H9 (cell line): ENCODE results near the gene PNMA6F. TPM values are rescaled to one million over a fixed set of nuclear protein-coding genes. Genes with fewer than 3 reads are reported as not detected.
A peak's percentile ranks its signal among the peaks of the same experiment; 100 is the strongest.

Experiments used
- DNase-seq: peaks from one replicate; pipeline ENCODE4 v3.0.0-alpha.2; 2017
- H2AFZ ChIP-seq: one replicate; pipeline ENCODE4 v1.6.1; 2013; ENCODE audit warnings: mild to moderate bottlenecking, low read length, control low read depth, moderate library complexity
- H2AK5ac ChIP-seq: 2 replicates; pipeline ENCODE4 v1.6.1; 2013; ENCODE audit warnings: low read length, control low read depth, mixed read lengths; ENCODE audit not compliant: insufficient read length
- H2BK120ac ChIP-seq: one replicate; pipeline ENCODE4 v1.6.1; 2013; ENCODE audit warnings: low read depth, mild to moderate bottlenecking, low read length, control low read depth, inconsistent platforms; ENCODE audit not compliant: poor library complexity, severe bottlenecking
- H2BK12ac ChIP-seq: 2 replicates; pipeline ENCODE4 v1.6.1; 2013; ENCODE audit warnings: low read length, control low read depth, mixed read lengths, low read depth; ENCODE audit not compliant: insufficient read length
- H2BK15ac ChIP-seq: 2 replicates; pipeline ENCODE4 v1.6.1; 2013; ENCODE audit warnings: low read depth, low read length, control low read depth
- H2BK20ac ChIP-seq: one replicate; pipeline ENCODE4 v1.6.1; 2013; ENCODE audit warnings: low read depth, mild to moderate bottlenecking, low read length, control low read depth, inconsistent platforms; ENCODE audit not compliant: poor library complexity, severe bottlenecking
- H2BK5ac ChIP-seq: 2 replicates; pipeline ENCODE4 v1.6.1; 2013; ENCODE audit warnings: low read length, control low read depth, mixed read lengths; ENCODE audit not compliant: insufficient read length
- H3K14ac ChIP-seq: 2 replicates; pipeline ENCODE4 v1.6.1; 2013; ENCODE audit warnings: low read length, control low read depth; ENCODE audit not compliant: insufficient read depth
- H3K18ac ChIP-seq: 2 replicates; pipeline ENCODE4 v1.6.1; 2013; ENCODE audit warnings: low read depth, mild to moderate bottlenecking, mixed read lengths, low read length, control low read depth; ENCODE audit not compliant: insufficient read length
- H3K23ac ChIP-seq: 2 replicates; pipeline ENCODE4 v1.6.1; 2013; ENCODE audit warnings: low read length, control low read depth, mixed read lengths, low read depth; ENCODE audit not compliant: insufficient read length
- H3K23me2 ChIP-seq: 2 replicates; pipeline ENCODE4 v1.6.1; 2013; ENCODE audit warnings: low read depth, mild to moderate bottlenecking, mixed read lengths, low read length, control low read depth; ENCODE audit not compliant: insufficient read length, poor library complexity, severe bottlenecking
- H3K27ac ChIP-seq: 2 replicates; pipeline ENCODE4 v1.5.1; 2013; ENCODE audit warnings: low read length, control low read depth, mixed read lengths, low read depth; ENCODE audit not compliant: insufficient read length
- H3K27me3 ChIP-seq: 2 replicates; pipeline ENCODE4 v1.6.1; 2013; ENCODE audit warnings: low read length, control low read depth, inconsistent platforms; ENCODE audit not compliant: insufficient read depth
- H3K4ac ChIP-seq: 2 replicates; pipeline ENCODE4 v1.6.1; 2013; ENCODE audit warnings: low read depth, mild to moderate bottlenecking, control low read depth, inconsistent platforms, low read length, moderate library complexity
- H3K4me1 ChIP-seq: 2 replicates; pipeline ENCODE4 v1.6.1; 2013; ENCODE audit warnings: low read length, control low read depth, inconsistent platforms; ENCODE audit not compliant: insufficient read depth
- H3K4me2 ChIP-seq: 2 replicates; pipeline ENCODE4 v1.6.1; 2013; ENCODE audit warnings: low read length, control low read depth, mixed read lengths; ENCODE audit not compliant: insufficient read length, insufficient read depth
- H3K56ac ChIP-seq: 2 replicates; pipeline ENCODE4 v1.6.1; 2013; ENCODE audit warnings: low read depth, mild to moderate bottlenecking, mixed read lengths, low read length, control low read depth; ENCODE audit not compliant: insufficient read length
- H3K79me1 ChIP-seq: 2 replicates; pipeline ENCODE4 v1.6.1; 2013; ENCODE audit warnings: low read depth, mild to moderate bottlenecking, moderate library complexity, low read length, control low read depth, inconsistent platforms; ENCODE audit not compliant: insufficient read depth, poor library complexity, severe bottlenecking
- H3K79me2 ChIP-seq: 2 replicates; pipeline ENCODE4 v1.6.1; 2013; ENCODE audit warnings: low read length, control low read depth, inconsistent platforms; ENCODE audit not compliant: insufficient read depth
- H3K9ac ChIP-seq: 2 replicates; pipeline ENCODE4 v1.6.1; 2013; ENCODE audit warnings: low read length, control low read depth, mixed read lengths; ENCODE audit not compliant: insufficient read length; ENCODE audit errors: extremely low read depth
- H3K9me3 ChIP-seq: one replicate; pipeline ENCODE4 v1.6.1; 2013; ENCODE audit warnings: low read depth, low read length, inconsistent platforms; ENCODE audit not compliant: control insufficient read depth
- H3T11ph ChIP-seq: one replicate; pipeline ENCODE4 v1.6.1; 2013; ENCODE audit warnings: mild to moderate bottlenecking, low read length, control low read depth, inconsistent platforms
- H4K20me1 ChIP-seq: one replicate; pipeline ENCODE4 v1.6.1; 2013; ENCODE audit not compliant: control insufficient read depth, insufficient read length, insufficient read depth
- H4K5ac ChIP-seq: 2 replicates; pipeline ENCODE4 v1.6.1; 2013; ENCODE audit warnings: low read depth, mild to moderate bottlenecking, mixed read lengths, low read length, control low read depth; ENCODE audit not compliant: insufficient read length
- H4K8ac ChIP-seq: replicated peaks from 2 replicates; pipeline ENCODE4 v1.6.1; 2013; ENCODE audit warnings: low read length, control low read depth, mixed read lengths, low read depth; ENCODE audit not compliant: insufficient read length
- H4K91ac ChIP-seq: 2 replicates; pipeline ENCODE4 v1.6.1; 2013; ENCODE audit warnings: low read depth, mild to moderate bottlenecking, moderate library complexity, mixed read lengths, low read length, control low read depth; ENCODE audit not compliant: insufficient read length
- H3K27ac Mint-ChIP-seq, 3 experiments: 2 replicates in 2 of 3; 3 replicates in 1 of 3; pipeline ENCODE4 v1.8.0; 2020 to 2021; ENCODE audit warnings: mixed read lengths in 3 of 3, mild to moderate bottlenecking in 1 of 3, moderate library complexity in 1 of 3
- H3K27me3 Mint-ChIP-seq: 2 replicates; pipeline ENCODE4 v1.8.0; 2021; ENCODE audit warnings: low read depth, mild to moderate bottlenecking, moderate library complexity, mixed read lengths
- H3K36me3 Mint-ChIP-seq, 3 experiments: 2 replicates in 2 of 3; 3 replicates in 1 of 3; pipeline ENCODE4 v1.8.0; 2020 to 2021; ENCODE audit warnings: low read depth in 3 of 3, mixed read lengths in 3 of 3; ENCODE audit not compliant: insufficient read depth in 1 of 3
- H3K4me1 Mint-ChIP-seq, 2 experiments: 2 replicates each; pipeline ENCODE4 v1.8.0; 2020; ENCODE audit warnings: mixed read lengths in 2 of 2
- H3K4me3 Mint-ChIP-seq, 2 experiments: 2 replicates in 1 of 2; 3 replicates in 1 of 2; pipeline ENCODE4 v1.8.0; 2020 to 2021; ENCODE audit warnings: mild to moderate bottlenecking in 2 of 2, mixed read lengths in 2 of 2, moderate library complexity in 1 of 2
- H3K9me3 Mint-ChIP-seq, 2 experiments: 2 replicates in 1 of 2; 3 replicates in 1 of 2; pipeline ENCODE4 v1.8.0; 2020; ENCODE audit warnings: mild to moderate bottlenecking in 2 of 2, mixed read lengths in 2 of 2, moderate library complexity in 1 of 2
- CTCF ChIP-seq: fragments of 200-600 bp; sonication (generic); conservative IDR thresholded peaks from 3 replicates; pipeline ENCODE4 v1.8.0; 2021; ENCODE audit warnings: antibody characterized with exemption, mild to moderate bottlenecking
- WGBS: extraction: QIAGEN DNeasy Blood & Tissue Kit; methylation state at CpG from one replicate; pipeline ENCODE4 v1.1.7; 2013; ENCODE audit warnings: missing lambda C conversion rate, low lambda C conversion rate, mixed read lengths; ENCODE audit not compliant: insufficient read length; ENCODE audit errors: extremely low coverage; 5-methylcytosine and 5-hydroxymethylcytosine counted together
- total RNA-seq: library from RNA; stranded (reverse); gene quantifications from 2 replicates; pipeline ENCODE4 v1.2.1, GENCODE V29; 2021

PNMA6F gene
- total RNA-seq, 1 experiment from 2014 or later: not detected

GRCh38 chrX:153333821-153334653 is 12.5 kb upstream of the PNMA6F start, which contains the start of gene ZNF275:
ZNF275 (plus strand) TSS chrX:153334153; CDS start chrX:153336680, 2,527 bp downstream.
- Mint-ChIP-seq H3K36me3 (peaks cover 18 to 29% (median 22%) of the 10 kb centered on the region in 3 experiments), H3K4me1 (peaks cover 10 to 17% of the 10 kb centered on the region in 2 experiments), H3K9me3 (peaks cover 72 to 73% of the 10 kb centered on the region in 2 experiments), H3K4me3 (peak within 1 kb of the TSS; percentile 84 to 92), H3K27ac (peak within 1 kb of the TSS in 2 of 3 experiments; percentile 72 to 90; a peak in 4 of 7 replicates), H3K27me3 (peaks cover 14% of the 10 kb centered on the region)
- H3K9me3 ChIP-seq: peaks cover 22% of the 10 kb centered on the region
- no peak within 1 kb of the TSS for H4K5ac ChIP-seq
- no peak within 1 kb of the TSS for H2AFZ ChIP-seq
- peak within 1 kb of the TSS; percentile 46 for H3K18ac ChIP-seq
- H3K4ac ChIP-seq: no peak within 1 kb of the TSS
- H3K79me1 ChIP-seq: no peaks in the 10 kb centered on the region
- no peaks in the 10 kb centered on the region for H3K4me1 ChIP-seq
- no peak within 1 kb of the TSS for H2BK5ac ChIP-seq
- H3T11ph ChIP-seq: no peak within 1 kb of the TSS
- H3K14ac ChIP-seq: 0 out of 2 replicates have a peak within 1 kb of the TSS, but pooled peaks have one; percentile 31
- no peak within 1 kb of the TSS for H2BK15ac ChIP-seq
- H2BK20ac ChIP-seq: no peak within 1 kb of the TSS
- no peaks in the 10 kb centered on the region for H4K20me1 ChIP-seq
- no peaks in the 10 kb centered on the region for H3K27me3 ChIP-seq
- 100% methylated on average over 4 of the region's 86 CpGs for WGBS
- no peaks in the 10 kb centered on the region for H3K23me2 ChIP-seq
- H2AK5ac ChIP-seq: no peak within 1 kb of the TSS
- H4K8ac ChIP-seq: no peak within 1 kb of the TSS
- H2BK120ac ChIP-seq: no peak within 1 kb of the TSS
- no peak within 1 kb of the TSS for H3K56ac ChIP-seq
- no peak within 1 kb of the TSS for H2BK12ac ChIP-seq
- H4K91ac ChIP-seq: no peak within 1 kb of the TSS
- no peak within 1 kb of the TSS for H3K27ac ChIP-seq
- no peak for TF ChIP-seq CTCF
- DNase-seq: peak; percentile 72
- H3K4me2 ChIP-seq: peak within 1 kb of the TSS; percentile 24
- no peaks in the 10 kb centered on the region for H3K79me2 ChIP-seq
- H3K23ac ChIP-seq: no peak within 1 kb of the TSS
- H3K9ac ChIP-seq: peak within 1 kb of the TSS; percentile 50
